Neural progenitor cell (in vitro differentiated cells): ENCODE results near the gene LAYN. TPM values are rescaled to one million over a fixed set of nuclear protein-coding genes. Genes with fewer than 3 reads are reported as not detected.

Experiments
- DNase-seq: peaks from one replicate; pipeline ENCODE4 v3.0.0-alpha.2; 2016; ENCODE audit warnings: low spot score
- H2AFZ ChIP-seq: fragments of 200-600 bp; sonication (generic); replicated peaks from 2 replicates; pipeline ENCODE4 v1.6.1; 2016; ENCODE audit warnings: antibody characterized with exemption
- H3F3A ChIP-seq: fragments of 200-600 bp; sonication (generic); 2 replicates; pipeline ENCODE4 v1.6.1; 2016; ENCODE audit warnings: antibody characterized with exemption, low read depth
- H3K27ac ChIP-seq: fragments of 200-600 bp; sonication (generic); 2 replicates; pipeline ENCODE4 v1.5.1; 2016; ENCODE audit warnings: mild to moderate bottlenecking
- H3K27me3 ChIP-seq: fragments of 200-600 bp; sonication (generic); 2 replicates; pipeline ENCODE4 v1.6.1; 2016; ENCODE audit warnings: mild to moderate bottlenecking, moderate library complexity
- H3K36me3 ChIP-seq: fragments of 200-600 bp; sonication (generic); 2 replicates; pipeline ENCODE4 v1.5.1; 2016
- H3K4me1 ChIP-seq: fragments of 200-600 bp; sonication (generic); 2 replicates; pipeline ENCODE4 v1.6.1; 2016; ENCODE audit warnings: mixed run types
- H3K4me2 ChIP-seq: fragments of 200-600 bp; sonication (generic); 2 replicates; pipeline ENCODE4 v1.6.1; 2016
- H3K4me3 ChIP-seq: fragments of 200-600 bp; sonication (generic); 2 replicates; pipeline ENCODE4 v1.5.1; 2016
- H3K79me2 ChIP-seq: fragments of 200-600 bp; sonication (generic); 2 replicates; pipeline ENCODE4 v1.6.1; 2016; ENCODE audit warnings: low read depth
- H3K9ac ChIP-seq: fragments of 200-600 bp; sonication (generic); 2 replicates; pipeline ENCODE4 v1.6.1; 2016
- H3K9me3 ChIP-seq: fragments of 200-600 bp; sonication (generic); 2 replicates; pipeline ENCODE4 v1.5.1; 2016; ENCODE audit warnings: low read depth
- H4K20me1 ChIP-seq: fragments of 200-600 bp; sonication (generic); 2 replicates; pipeline ENCODE4 v1.6.1; 2016; ENCODE audit warnings: low read depth
- H3K27ac Mint-ChIP-seq: 3 replicates; pipeline ENCODE4 v1.8.0; 2021; ENCODE audit warnings: mixed read lengths
- H3K27me3 Mint-ChIP-seq: 2 replicates; pipeline ENCODE4 v1.8.0; 2022; ENCODE audit warnings: low read depth, mild to moderate bottlenecking, inconsistent platforms, moderate library complexity, mixed read lengths; ENCODE audit not compliant: insufficient read depth
- H3K36me3 Mint-ChIP-seq: 3 replicates; pipeline ENCODE4 v1.8.0; 2021; ENCODE audit warnings: mixed read lengths
- H3K4me1 Mint-ChIP-seq: 3 replicates; pipeline ENCODE4 v1.8.0; 2021; ENCODE audit warnings: mixed read lengths
- H3K4me3 Mint-ChIP-seq: 3 replicates; pipeline ENCODE4 v1.8.0; 2021; ENCODE audit warnings: mild to moderate bottlenecking, moderate library complexity, mixed read lengths
- H3K9me3 Mint-ChIP-seq: 3 replicates; pipeline ENCODE4 v1.8.0; 2020; ENCODE audit warnings: mixed read lengths
- CTCF ChIP-seq: fragments of 200-600 bp; sonication (generic); IDR thresholded peaks from 2 replicates; pipeline ENCODE4 v1.5.1; 2017; ENCODE audit warnings: antibody characterized with exemption, mild to moderate bottlenecking
- EZH2 ChIP-seq: fragments of 200-600 bp; sonication (generic); IDR thresholded peaks from 2 replicates; pipeline ENCODE4 v1.6.1; 2017; ENCODE audit warnings: antibody characterized with exemption, mild to moderate bottlenecking, moderate library complexity
- EZH2phosphoT487 ChIP-seq: fragments of 200-600 bp; sonication (generic); IDR thresholded peaks from 2 replicates; pipeline ENCODE4 v1.6.1; 2017; ENCODE audit warnings: antibody characterized with exemption
- total RNA-seq: library from RNA; depleted of rRNA; stranded (reverse); fragments of >200 nt; gene quantifications from 2 replicates; pipeline ENCODE4 v1.2.3, GENCODE V29; 2015; ENCODE audit warnings: low replicate concordance

LAYN gene
- total RNA-seq, 1 donor from 2014 or later, result 0.26 TPM

GRCh38 chr11:111561306-111561705 lies 20.8 kb downstream of the LAYN start:
- no peaks in the 10 kb centered on the region for H3K79me2 ChIP-seq
- H3K4me3 ChIP-seq, result no peak overlapping the region
- H3K4me3 Mint-ChIP-seq, result no peak overlapping the region
- H3K9ac ChIP-seq, result no peak overlapping the region
- H3K4me1 Mint-ChIP-seq, result peaks cover 3% of the 10 kb centered on the region
- H4K20me1 ChIP-seq, result no peaks in the 10 kb centered on the region
- no peak for TF ChIP-seq EZH2phosphoT487
- no peak overlapping the region for H2AFZ ChIP-seq
- no peaks in the 10 kb centered on the region for H3K9me3 ChIP-seq
- no peak for DNase-seq
- no peaks in the 10 kb centered on the region for H3F3A ChIP-seq
- no peak overlapping the region for H3K4me2 ChIP-seq
- H3K27me3 Mint-ChIP-seq, result peaks cover 2% of the 10 kb centered on the region
- H3K27ac ChIP-seq, result no peak overlapping the region
- H3K4me1 ChIP-seq, result peaks cover 7% of the 10 kb centered on the region
- H3K27me3 ChIP-seq, result no peaks in the 10 kb centered on the region
- H3K36me3 ChIP-seq, result no peaks in the 10 kb centered on the region
- H3K9me3 Mint-ChIP-seq, result peaks cover 5% of the 10 kb centered on the region
- H3K36me3 Mint-ChIP-seq, result no peaks in the 10 kb centered on the region
- no peak overlapping the region for H3K27ac Mint-ChIP-seq

- TF ChIP-seq CTCF (no peak), EZH2phosphoT487 (no peak), EZH2 (no peak)
- Mint-ChIP-seq H3K36me3 (no peaks in the 10 kb centered on the region), H3K27me3 (peaks cover 2% of the 10 kb centered on the region), H3K4me1 (peaks cover 7% of the 10 kb centered on the region), H3K4me3 (no peak overlapping the region), H3K9me3 (peaks cover 2% of the 10 kb centered on the region), H3K27ac (no peak overlapping the region)
- Histone ChIP-seq H2AFZ (no peak overlapping the region), H3K4me2 (no peak overlapping the region), H3K79me2 (no peaks in the 10 kb centered on the region), H3K27ac (no peak overlapping the region), H3K36me3 (no peaks in the 10 kb centered on the region), H3K4me3 (no peak overlapping the region), H3F3A (no peaks in the 10 kb centered on the region), H3K9me3 (no peaks in the 10 kb centered on the region), H3K9ac (no peak overlapping the region), H3K4me1 (peaks cover 7% of the 10 kb centered on the region), H3K27me3 (no peaks in the 10 kb centered on the region), H4K20me1 (no peaks in the 10 kb centered on the region)
- no peak for DNase-seq
These were observed 21.3 kb downstream of the LAYN start for GRCh38 chr11:111561791-111562325.

- no peaks in the 10 kb centered on the region for H3K9me3 Mint-ChIP-seq
- Histone ChIP-seq H3K9ac (no peak overlapping the region), H3K27ac (no peak overlapping the region), H3K9me3 (no peaks in the 10 kb centered on the region), H4K20me1 (no peaks in the 10 kb centered on the region), H3K36me3 (no peaks in the 10 kb centered on the region), H3K4me2 (no peak overlapping the region), H3K4me1 (peaks cover 7% of the 10 kb centered on the region), H3F3A (no peaks in the 10 kb centered on the region), H3K79me2 (no peaks in the 10 kb centered on the region), H3K27me3 (no peaks in the 10 kb centered on the region), H2AFZ (no peak overlapping the region), H3K4me3 (no peak overlapping the region)
- DNase-seq, result no peak
- H3K27me3 Mint-ChIP-seq, result peaks cover 2% of the 10 kb centered on the region
- H3K4me3 Mint-ChIP-seq, result no peak overlapping the region
- TF ChIP-seq EZH2 (no peak), CTCF (no peak), EZH2phosphoT487 (no peak)
- H3K27ac Mint-ChIP-seq, result no peak overlapping the region
- no peaks in the 10 kb centered on the region for H3K36me3 Mint-ChIP-seq
- H3K4me1 Mint-ChIP-seq, result peaks cover 7% of the 10 kb centered on the region
These were observed 22.3 kb downstream of the LAYN start for GRCh38 chr11:111562692-111563389.

- peak; percentile 55 for DNase-seq
- Histone ChIP-seq H3K27ac (no peak overlapping the region), H3K36me3 (no peaks in the 10 kb centered on the region), H4K20me1 (no peaks in the 10 kb centered on the region), H3K79me2 (no peaks in the 10 kb centered on the region), H3K27me3 (no peaks in the 10 kb centered on the region), H3K4me1 (peaks cover 14% of the 10 kb centered on the region), H3F3A (no peaks in the 10 kb centered on the region), H2AFZ (no peak overlapping the region), H3K9ac (no peak overlapping the region), H3K9me3 (no peaks in the 10 kb centered on the region), H3K4me2 (no peak overlapping the region), H3K4me3 (no peak overlapping the region)
- Mint-ChIP-seq H3K9me3 (no peaks in the 10 kb centered on the region), H3K4me3 (no peak overlapping the region), H3K27ac (no peak overlapping the region), H3K4me1 (peaks cover 13% of the 10 kb centered on the region), H3K36me3 (no peaks in the 10 kb centered on the region), H3K27me3 (peaks cover 2% of the 10 kb centered on the region)
- TF ChIP-seq EZH2phosphoT487, result no peak
- TF ChIP-seq EZH2, result no peak
- TF ChIP-seq CTCF, result peak; percentile 88
These were observed 24.7 kb downstream of the LAYN start for GRCh38 chr11:111565114-111565720.
